HG03039 (cell line): ENCODE data around the gene POMT2.

ENCODE experiments used
- ATAC-seq: cut with Tn5 transposase; IDR thresholded peaks from one replicate; pipeline ENCODE4 v1.9.1; 2021; ENCODE audit warnings: mild to moderate bottlenecking, moderate library complexity; ENCODE audit not compliant: unreplicated experiment

Gene POMT2

GRCh38 chr14:77245820-77246219 lies 74.9 kb downstream of the POMT2 start:
- no peak for ATAC-seq

- ATAC-seq = no peak
Observed at GRCh38 chr14:77243853-77244252, 76.8 kb downstream of the POMT2 start.

GRCh38 chr14:77242752-77243151 lies 77.9 kb downstream of the POMT2 start:
- no peak for ATAC-seq

- no peak for ATAC-seq
Observed at GRCh38 chr14:77241955-77242354, 78.7 kb downstream of the POMT2 start.

- no peak for ATAC-seq
Observed at GRCh38 chr14:77240336-77240915, 80.3 kb downstream of the POMT2 start.

GRCh38 chr14:77239412-77239811 lies 81.3 kb downstream of the POMT2 start:
- no peak for ATAC-seq

GRCh38 chr14:77238996-77239395 lies 81.7 kb downstream of the POMT2 start:
- no peak for ATAC-seq

- ATAC-seq = no peak
Observed at GRCh38 chr14:77238356-77238755, 82.3 kb downstream of the POMT2 start.

GRCh38 chr14:77236814-77237213 lies 83.9 kb downstream of the POMT2 start:
- ATAC-seq = no peak

GRCh38 chr14:77231721-77232120 lies 89.0 kb downstream of the POMT2 start:
- no peak for ATAC-seq

- ATAC-seq = no peak
Observed at GRCh38 chr14:77230914-77231313, 89.8 kb downstream of the POMT2 start.

GRCh38 chr14:77228056-77228455 lies 92.6 kb downstream of the POMT2 start:
- no peak for ATAC-seq

GRCh38 chr14:77225892-77226557 lies 94.7 kb downstream of the POMT2 start:
- ATAC-seq = no peak

- no peak for ATAC-seq
Observed at GRCh38 chr14:77225254-77225653, 95.4 kb downstream of the POMT2 start.
